Mononuclear cell (primary cell): ENCODE results near the gene KDM2A. TPM values are rescaled to one million over a fixed set of nuclear protein-coding genes. Genes with fewer than 3 reads are reported as not detected.
"Not testable (repeated sequence)": the region's sequence is repeated elsewhere in the genome, so short reads cannot be mapped to it uniquely, and the experiment has no call there.

Source experiments
- H3K27me3 ChIP-seq: 2 replicates; pipeline ENCODE4 v1.6.0; 2011; ENCODE audit warnings: low read length, control low read depth; ENCODE audit not compliant: insufficient read depth
- H3K4me1 ChIP-seq: 2 replicates; pipeline ENCODE4 v1.5.1; 2011; ENCODE audit warnings: mild to moderate bottlenecking, low read length, control low read depth; ENCODE audit not compliant: insufficient read depth
- H3K4me3 ChIP-seq: 2 replicates; pipeline ENCODE4 v1.5.1; 2011; ENCODE audit warnings: mild to moderate bottlenecking, low read length, moderate library complexity
- H3K9me3 ChIP-seq: 2 replicates; pipeline ENCODE4 v1.5.1; 2011; ENCODE audit warnings: low read depth, mild to moderate bottlenecking, control low read depth, low read length
- total RNA-seq: library from RNA; depleted of rRNA; stranded (reverse); fragments of >200 nt; gene quantifications from one replicate; pipeline ENCODE4 v1.2.3, GENCODE V29; 2012

The KDM2A gene
- total RNA-seq, 1 donor, result 197 TPM

GRCh38 chr11:67130861-67131260 lies 11.8 kb downstream of the KDM2A start:
- not testable (repeated sequence) for H3K27me3 ChIP-seq, H3K4me1 ChIP-seq, H3K9me3 ChIP-seq, H3K4me3 ChIP-seq

- Histone ChIP-seq H3K9me3 (no peaks in the 10 kb centered on the region), H3K4me3 (no peak overlapping the region), H3K27me3 (no peaks in the 10 kb centered on the region), H3K4me1 (no peaks in the 10 kb centered on the region)
Measured at GRCh38 chr11:67136156-67136555, 17.1 kb downstream of the KDM2A start.

GRCh38 chr11:67138922-67139321 lies 19.9 kb downstream of the KDM2A start:
- H3K27me3 ChIP-seq, result no peaks in the 10 kb centered on the region
- no peaks in the 10 kb centered on the region for H3K9me3 ChIP-seq
- no peak overlapping the region for H3K4me3 ChIP-seq
- H3K4me1 ChIP-seq, result no peaks in the 10 kb centered on the region

GRCh38 chr11:67146516-67147226 lies 27.6 kb downstream of the KDM2A start:
- Histone ChIP-seq H3K4me3 (no peak overlapping the region), H3K4me1 (no peaks in the 10 kb centered on the region), H3K9me3 (no peaks in the 10 kb centered on the region), H3K27me3 (no peaks in the 10 kb centered on the region)

- H3K4me1 ChIP-seq, result no peaks in the 10 kb centered on the region
- H3K4me3 ChIP-seq, result no peak overlapping the region
- H3K9me3 ChIP-seq, result no peaks in the 10 kb centered on the region
- no peaks in the 10 kb centered on the region for H3K27me3 ChIP-seq
Measured at GRCh38 chr11:67153971-67154370, 34.9 kb downstream of the KDM2A start.

GRCh38 chr11:67154726-67155125 lies 35.7 kb downstream of the KDM2A start:
- no peak overlapping the region for H3K4me3 ChIP-seq
- no peaks in the 10 kb centered on the region for H3K27me3 ChIP-seq
- no peaks in the 10 kb centered on the region for H3K9me3 ChIP-seq
- H3K4me1 ChIP-seq, result no peaks in the 10 kb centered on the region

GRCh38 chr11:67157691-67158090 lies 38.6 kb downstream of the KDM2A start:
- peaks cover 11% of the 10 kb centered on the region for H3K4me1 ChIP-seq
- no peaks in the 10 kb centered on the region for H3K27me3 ChIP-seq
- no peak overlapping the region for H3K4me3 ChIP-seq
- no peaks in the 10 kb centered on the region for H3K9me3 ChIP-seq

GRCh38 chr11:67158221-67158620 lies 39.2 kb downstream of the KDM2A start:
- Histone ChIP-seq H3K27me3 (no peaks in the 10 kb centered on the region), H3K9me3 (no peaks in the 10 kb centered on the region), H3K4me3 (no peak overlapping the region), H3K4me1 (peaks cover 11% of the 10 kb centered on the region)

- Histone ChIP-seq H3K4me1 (peaks cover 11% of the 10 kb centered on the region), H3K27me3 (no peaks in the 10 kb centered on the region), H3K4me3 (no peak overlapping the region), H3K9me3 (no peaks in the 10 kb centered on the region)
Measured at GRCh38 chr11:67160045-67160444, 41.0 kb downstream of the KDM2A start.

- H3K27me3 ChIP-seq, result no peaks in the 10 kb centered on the region
- H3K4me3 ChIP-seq, result no peak overlapping the region
- peaks cover 11% of the 10 kb centered on the region for H3K4me1 ChIP-seq
- no peaks in the 10 kb centered on the region for H3K9me3 ChIP-seq
Measured at GRCh38 chr11:67160872-67161783, 42.1 kb downstream of the KDM2A start.

- Histone ChIP-seq H3K4me3 (no peak overlapping the region), H3K9me3 (no peaks in the 10 kb centered on the region), H3K27me3 (no peaks in the 10 kb centered on the region), H3K4me1 (peaks cover 11% of the 10 kb centered on the region)
Measured at GRCh38 chr11:67163006-67163405, 43.9 kb downstream of the KDM2A start.

GRCh38 chr11:67165623-67166022 lies 46.6 kb downstream of the KDM2A start:
- Histone ChIP-seq H3K4me1 (peaks cover 4% of the 10 kb centered on the region), H3K27me3 (no peaks in the 10 kb centered on the region), H3K4me3 (no peak overlapping the region), H3K9me3 (no peaks in the 10 kb centered on the region)

GRCh38 chr11:67167091-67167490 lies 48.0 kb downstream of the KDM2A start:
- H3K9me3 ChIP-seq, result no peaks in the 10 kb centered on the region

GRCh38 chr11:67167719-67168118 lies 48.7 kb downstream of the KDM2A start:
- Histone ChIP-seq H3K9me3 (no peaks in the 10 kb centered on the region), H3K4me1 (no peaks in the 10 kb centered on the region), H3K27me3 (no peaks in the 10 kb centered on the region), H3K4me3 (no peak overlapping the region)

More at GRCh38 chr11:67167091-67167490, 48.0 kb downstream of the KDM2A start:
- Histone ChIP-seq H3K27me3 (no peaks in the 10 kb centered on the region), H3K4me1 (no peaks in the 10 kb centered on the region), H3K4me3 (no peak overlapping the region)

GRCh38 chr11:67168911-67169310 lies 49.8 kb downstream of the KDM2A start:
- not testable (repeated sequence) for H3K9me3 ChIP-seq, H3K4me3 ChIP-seq, H3K4me1 ChIP-seq, H3K27me3 ChIP-seq
